Measurements from ENCODE around the gene GRIN1.

The GRIN1 gene

GRCh38 chr9:137143459-137143858 lies 4.5 kb downstream of the GRIN1 start:
- FAIRE-seq = no peak
- no peak for TF ChIP-seq POLR2A (IDR thresholded peaks at IDR 0.05; ENCODE audit: low read depth, low read length)
- no peak for DNase-seq (ENCODE audit: insufficient read length, low spot score)

GRCh38 chr9:137145731-137146526 lies 7.0 kb downstream of the GRIN1 start:
- DNase-seq (ENCODE audit: insufficient read length, low spot score) (no peak), FAIRE-seq (no peak)
- TF ChIP-seq POLR2A (IDR thresholded peaks at IDR 0.05; ENCODE audit: low read depth, low read length) = no peak

- DNase-seq (ENCODE audit: insufficient read length, low spot score) (no peak), FAIRE-seq (no peak)
- TF ChIP-seq POLR2A (IDR thresholded peaks at IDR 0.05; ENCODE audit: low read depth, low read length) = no peak
Observed at GRCh38 chr9:137146527-137146918, 7.6 kb downstream of the GRIN1 start.

- FAIRE-seq (no peak), DNase-seq (ENCODE audit: insufficient read length, low spot score) (no peak)
- TF ChIP-seq POLR2A (IDR thresholded peaks at IDR 0.05; ENCODE audit: low read depth, low read length) = peak; percentile 21; the same call in 1 of the 2 replicates
Observed at GRCh38 chr9:137147091-137147792, 8.3 kb downstream of the GRIN1 start.

- no peak for DNase-seq (ENCODE audit: insufficient read length, low spot score)
Observed at GRCh38 chr9:137147793-137148160, 8.8 kb downstream of the GRIN1 start.

GRCh38 chr9:137148242-137148641 lies 9.3 kb downstream of the GRIN1 start:
- no peak for FAIRE-seq
- DNase-seq (ENCODE audit: insufficient read length, low spot score) = no peak
- TF ChIP-seq POLR2A (IDR thresholded peaks at IDR 0.05; ENCODE audit: low read depth, low read length) = no peak

More at GRCh38 chr9:137147793-137148160, 8.8 kb downstream of the GRIN1 start:
- TF ChIP-seq POLR2A (IDR thresholded peaks at IDR 0.05; ENCODE audit: low read depth, low read length) = no peak
- FAIRE-seq = no peak

- FAIRE-seq (no peak), DNase-seq (ENCODE audit: insufficient read length, low spot score) (no peak)
- TF ChIP-seq POLR2A (IDR thresholded peaks at IDR 0.05; ENCODE audit: low read depth, low read length) = no peak
Observed at GRCh38 chr9:137148661-137149060, 9.7 kb downstream of the GRIN1 start.

- DNase-seq (ENCODE audit: insufficient read length, low spot score) = no peak
- TF ChIP-seq POLR2A (IDR thresholded peaks at IDR 0.05; ENCODE audit: low read depth, low read length) = no peak
- no peak for FAIRE-seq
Observed at GRCh38 chr9:137149363-137149762, 10.4 kb downstream of the GRIN1 start.

- FAIRE-seq = no peak
- TF ChIP-seq POLR2A (IDR thresholded peaks at IDR 0.05; ENCODE audit: low read depth, low read length) = no peak
- DNase-seq (ENCODE audit: insufficient read length, low spot score) = peak; percentile 96
Observed at GRCh38 chr9:137149942-137150616, 11.1 kb downstream of the GRIN1 start.

- no peak for FAIRE-seq
- peak; percentile 95 for DNase-seq (ENCODE audit: insufficient read length, low spot score)
- no peak for TF ChIP-seq POLR2A (IDR thresholded peaks at IDR 0.05; ENCODE audit: low read depth, low read length)
Observed at GRCh38 chr9:137150617-137151457, 11.9 kb downstream of the GRIN1 start.

- FAIRE-seq (no peak), DNase-seq (ENCODE audit: insufficient read length, low spot score) (no peak)
- TF ChIP-seq POLR2A (IDR thresholded peaks at IDR 0.05; ENCODE audit: low read depth, low read length) = no peak
Observed at GRCh38 chr9:137152844-137153405, 14.0 kb downstream of the GRIN1 start.

GRCh38 chr9:137156567-137157375 lies 17.8 kb downstream of the GRIN1 start:
- no peak for FAIRE-seq
- DNase-seq (ENCODE audit: insufficient read length, low spot score) = no peak
- TF ChIP-seq POLR2A (IDR thresholded peaks at IDR 0.05; ENCODE audit: low read depth, low read length) = no peak

Data from H54 (cell line).